ENCODE measurements around the gene BRINP2. TPM values are rescaled to one million over a fixed set of nuclear protein-coding genes. Genes with fewer than 3 reads are reported as not detected.

Gene BRINP2
- total RNA-seq, 4 donors from 2014 or later: not detected

- H3K27me3 ChIP-seq: no peaks in the 10 kb centered on the region
- intact Hi-C loops (cut with DNase I): no loop called here
- H3K4me1 ChIP-seq: peaks cover 0 to 7% of the 10 kb centered on the region in 2 donors
- DNase-seq: no peak
- WGBS, 2 donors: 1 to 3% methylated on average over 29 to 36 of the region's 49 CpGs
- H3K27ac ChIP-seq: no peak within 1 kb of the TSS
- no peaks in the 10 kb centered on the region for H3K9me3 ChIP-seq
- peak within 1 kb of the TSS in 1 of 3 donors; percentile 15 for H3K4me3 ChIP-seq (replicated peaks in 1 of 3)
- TF ChIP-seq POLR2A (IDR thresholded peaks at IDR 0.05) (no peak), CTCF (IDR thresholded peaks at IDR 0.05) (no peak)
- no peaks in the 10 kb centered on the region for H3K36me3 ChIP-seq
These were observed 6.2 kb upstream of the BRINP2 start, which contains the start of gene ASTN1 for GRCh38 chr1:177164380-177165068. Gene ASTN1 (minus strand): TSS chr1:177164712. CDS start chr1:177164676, 36 bp downstream.

GRCh38 chr1:177165069-177165439 is 5.7 kb upstream of the BRINP2 start:
- Histone ChIP-seq H3K9me3 (no peaks in the 10 kb centered on the region), H3K4me3 (replicated peaks in 1 of 3) (no peak overlapping the region), H3K27me3 (no peaks in the 10 kb centered on the region), H3K4me1 (peaks cover 0 to 7% of the 10 kb centered on the region in 2 donors), H3K36me3 (no peaks in the 10 kb centered on the region), H3K27ac (no peak overlapping the region)
- WGBS, 2 donors: 7 to 10% methylated on average over 9 of the region's 9 CpGs
- TF ChIP-seq CTCF (IDR thresholded peaks at IDR 0.05) (no peak), POLR2A (IDR thresholded peaks at IDR 0.05) (no peak)
- DNase-seq: no peak
- intact Hi-C loops (cut with DNase I): no loop called here

GRCh38 chr1:177171536-177172123 is 872 bp downstream of the BRINP2 start:
- peaks cover 9 to 11% of the 10 kb centered on the region in 2 donors for H3K4me1 ChIP-seq
- no peak overlapping the region for H3K27ac ChIP-seq
- no peaks in the 10 kb centered on the region for H3K9me3 ChIP-seq
- intact Hi-C loops (cut with DNase I): no loop called here
- WGBS, 2 donors: 28 to 29% methylated on average over 8 of the region's 8 CpGs
- H3K4me3 ChIP-seq (replicated peaks in 1 of 3): no peak overlapping the region
- TF ChIP-seq POLR2A (IDR thresholded peaks at IDR 0.05) (no peak), CTCF (IDR thresholded peaks at IDR 0.05) (no peak)
- H3K27me3 ChIP-seq: no peaks in the 10 kb centered on the region
- DNase-seq: no peak
- no peaks in the 10 kb centered on the region for H3K36me3 ChIP-seq

- 71 to 81% methylated on average over 3 of the region's 3 CpGs for WGBS, 2 donors
- no peaks in the 10 kb centered on the region for H3K9me3 ChIP-seq
- TF ChIP-seq POLR2A (IDR thresholded peaks at IDR 0.05) (no peak), CTCF (IDR thresholded peaks at IDR 0.05) (no peak)
These were observed 1.5 kb downstream of the BRINP2 start for GRCh38 chr1:177172272-177172671.

GRCh38 chr1:177172866-177173265 is 2.1 kb downstream of the BRINP2 start:
- H3K27ac ChIP-seq: no peak overlapping the region
- no peaks in the 10 kb centered on the region for H3K9me3 ChIP-seq
- intact Hi-C loops (cut with DNase I): no loop called here
- no peak overlapping the region for H3K4me3 ChIP-seq (replicated peaks in 1 of 3)
- no peak for TF ChIP-seq POLR2A (IDR thresholded peaks at IDR 0.05)
- no peaks in the 10 kb centered on the region for H3K36me3 ChIP-seq
- H3K4me1 ChIP-seq: peaks cover 9 to 11% of the 10 kb centered on the region in 2 donors
- 85 to 89% methylated on average over 3 of the region's 3 CpGs for WGBS, 2 donors
- no peak for DNase-seq
- H3K27me3 ChIP-seq: no peaks in the 10 kb centered on the region

More at GRCh38 chr1:177172272-177172671, 1.5 kb downstream of the BRINP2 start:
- Histone ChIP-seq H3K36me3 (no peaks in the 10 kb centered on the region), H3K4me3 (replicated peaks in 1 of 3) (no peak overlapping the region), H3K4me1 (peaks cover 9 to 11% of the 10 kb centered on the region in 2 donors), H3K27ac (no peak overlapping the region), H3K27me3 (no peaks in the 10 kb centered on the region)
- intact Hi-C loops (cut with DNase I): no loop called here
- DNase-seq: no peak

All from thyroid gland (tissue), 4 donors.